Choroid plexus epithelial cell (primary cell): ENCODE results near the gene UBE2O.

Experiments
- DNase-seq: peaks from one replicate; pipeline ENCODE4 v3.0.0-alpha.2; 2010; ENCODE audit warnings: low read depth
- H3K4me3 ChIP-seq: 2 replicates; pipeline ENCODE4 v1.5.1; 2011; ENCODE audit warnings: low read depth, mild to moderate bottlenecking, control low read depth, low read length, moderate library complexity
- CTCF ChIP-seq: conservative IDR thresholded peaks from 2 replicates; pipeline ENCODE4 v1.5.1; 2011; ENCODE audit warnings: low read depth, mild to moderate bottlenecking, control low read depth, inconsistent platforms, low read length, moderate library complexity

Gene UBE2O

GRCh38 chr17:76452660-76453430 lies at the start of gene UBE2O:
Gene UBE2O, minus strand, starts transcription at chr17:76453152. Its CDS starts 11 bp downstream, at chr17:76453141.
- peak within 1 kb of the TSS; percentile 78 for H3K4me3 ChIP-seq
- peak; percentile 87 for DNase-seq
- TF ChIP-seq CTCF: peak; percentile 41

- H3K4me3 ChIP-seq: peak overlapping the region; percentile 72
- no peak for DNase-seq
- TF ChIP-seq CTCF: no peak
Observed at GRCh38 chr17:76501827-76502307, 48.9 kb upstream of the UBE2O start.

GRCh38 chr17:76501018-76501826 lies 48.3 kb upstream of the UBE2O start, which contains the start of gene RHBDF2:
Gene RHBDF2, minus strand, starts transcription at chr17:76501423. Its CDS starts 19,899 bp downstream, at chr17:76481524.
- peak within 1 kb of the TSS; percentile 72 for H3K4me3 ChIP-seq
- TF ChIP-seq CTCF: no peak
- peak; percentile 80 for DNase-seq

- H3K4me3 ChIP-seq: peak overlapping the region; percentile 72
- no peak for DNase-seq
- no peak for TF ChIP-seq CTCF
Observed at GRCh38 chr17:76500747-76501017, 47.7 kb upstream of the UBE2O start.

- TF ChIP-seq CTCF: no peak
- no peak for DNase-seq
- H3K4me3 ChIP-seq: peak overlapping the region; percentile 72
Observed at GRCh38 chr17:76500074-76500746, 47.3 kb upstream of the UBE2O start.

GRCh38 chr17:76499267-76499667 lies 46.3 kb upstream of the UBE2O start:
- H3K4me3 ChIP-seq: peak overlapping the region; percentile 11
- TF ChIP-seq CTCF: no peak
- no peak for DNase-seq
